SU-DHL-6 (cell line): Measurements from ENCODE around the gene IGSF21.

Experiments
- H2AFZ ChIP-seq: fragments of 200-600 bp; sonication (generic); 2 replicates; pipeline ENCODE4 v1.6.1; 2014; ENCODE audit warnings: low read depth, mild to moderate bottlenecking, moderate library complexity, mixed read lengths, antibody characterized with exemption, low read length; ENCODE audit not compliant: severe bottlenecking
- H3F3A ChIP-seq: fragments of 200-600 bp; shearing (Covaris generic); 2 replicates; pipeline ENCODE4 v1.6.0; 2016; ENCODE audit warnings: antibody characterized with exemption, mild to moderate bottlenecking; ENCODE audit not compliant: insufficient read depth
- H3K27ac ChIP-seq: fragments of 200-600 bp; sonication (generic); 2 replicates; pipeline ENCODE4 v1.5.1; 2016; ENCODE audit warnings: low read depth, mild to moderate bottlenecking, low read length, moderate library complexity, mixed read lengths
- H3K27me3 ChIP-seq: fragments of 200-600 bp; sonication (generic), shearing (Covaris generic); 2 replicates; pipeline ENCODE4 v1.6.0; 2014; ENCODE audit warnings: mild to moderate bottlenecking, low read length
- H3K36me3 ChIP-seq: fragments of 200-600 bp; sonication (generic); 2 replicates; pipeline ENCODE4 v1.6.1; 2014; ENCODE audit warnings: mild to moderate bottlenecking, low read length, mixed read lengths
- H3K4me2 ChIP-seq: fragments of 300-600, 200-600 bp; shearing (Covaris generic), sonication (generic); 2 replicates; pipeline ENCODE4 v1.6.0; 2014; ENCODE audit warnings: low read length, low read depth, mild to moderate bottlenecking; ENCODE audit not compliant: poor library complexity, severe bottlenecking
- H3K4me3 ChIP-seq: fragments of 200-600 bp; sonication (generic); 2 replicates; pipeline ENCODE4 v1.5.1; 2014; ENCODE audit warnings: antibody characterized with exemption, low read length, mild to moderate bottlenecking, mixed read lengths; ENCODE audit not compliant: insufficient read depth, poor library complexity, severe bottlenecking
- H3K79me2 ChIP-seq: fragments of 200-600 bp; sonication (generic); 2 replicates; pipeline ENCODE4 v1.6.1; 2014; ENCODE audit warnings: mild to moderate bottlenecking, low read length, moderate library complexity; ENCODE audit not compliant: insufficient read depth
- H3K9ac ChIP-seq: fragments of 200-600 bp; sonication (generic); 2 replicates; pipeline ENCODE4 v1.7.0; 2014; ENCODE audit warnings: mild to moderate bottlenecking, low read length
- H3K9me2 ChIP-seq: fragments of 200-600 bp; sonication (generic); replicated peaks from 2 replicates; pipeline ENCODE4 v1.6.1; 2014; ENCODE audit warnings: low read length; ENCODE audit not compliant: insufficient read depth
- H3K9me3 ChIP-seq: fragments of 200-600 bp; sonication (generic); 2 replicates; pipeline ENCODE4 v1.6.1; 2014; ENCODE audit warnings: low read length, mixed read lengths; ENCODE audit not compliant: insufficient read depth
- H4K20me1 ChIP-seq: fragments of 200-600 bp; sonication (generic); 2 replicates; pipeline ENCODE4 v1.6.1; 2014; ENCODE audit warnings: low read depth, mild to moderate bottlenecking, antibody characterized with exemption, low read length, moderate library complexity, mixed read lengths
- EZH2phosphoT487 ChIP-seq: fragments of 200-600 bp; sonication (generic), shearing (Covaris generic); conservative IDR thresholded peaks from 2 replicates; pipeline ENCODE4 v1.6.1; 2018; ENCODE audit warnings: mild to moderate bottlenecking, antibody characterized with exemption, low read length, moderate library complexity, mixed read lengths
- TF ChIP-seq, protein P1 (sequence below): fragments of 200-600 bp; sonication (generic); IDR thresholded peaks from one replicate; pipeline ENCODE4 v1.5.1; 2017; ENCODE audit warnings: antibody characterized with exemption, mild to moderate bottlenecking, low read length, moderate library complexity; ENCODE audit not compliant: insufficient read depth, poor library complexity, severe bottlenecking

The IGSF21 gene

DNA sequence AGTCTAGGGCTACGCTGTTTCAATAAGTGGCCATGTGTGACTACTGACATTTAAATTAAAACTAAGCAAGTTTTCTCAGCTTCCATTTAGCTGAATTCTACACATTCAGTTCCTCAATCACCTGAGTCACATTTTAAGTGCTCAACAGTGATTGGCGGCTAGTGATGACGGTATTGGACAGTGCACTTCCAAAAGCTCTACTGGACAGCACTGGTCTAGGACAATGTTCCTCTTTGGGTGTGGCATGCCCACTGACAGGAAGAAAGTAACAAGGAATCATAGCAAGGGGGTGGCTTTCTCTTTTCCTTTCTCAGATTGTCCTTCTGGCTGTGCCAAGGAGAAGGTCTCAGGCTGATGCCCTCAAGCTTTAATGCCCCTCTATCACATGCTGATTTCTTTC, 11.7 kb downstream of the IGSF21 start:
- no peak overlapping the region for H2AFZ ChIP-seq
- no peak overlapping the region for H3K9ac ChIP-seq
- H3K4me2 ChIP-seq, result no peak overlapping the region
- H4K20me1 ChIP-seq, result no peaks in the 10 kb centered on the region
- no peak overlapping the region for H3K4me3 ChIP-seq
- H3K36me3 ChIP-seq, result no peaks in the 10 kb centered on the region
- no peaks in the 10 kb centered on the region for H3K27me3 ChIP-seq
- H3K79me2 ChIP-seq, result no peaks in the 10 kb centered on the region
- H3K27ac ChIP-seq, result no peak overlapping the region
- no peaks in the 10 kb centered on the region for H3K9me3 ChIP-seq
- TF ChIP-seq, protein P1, sequence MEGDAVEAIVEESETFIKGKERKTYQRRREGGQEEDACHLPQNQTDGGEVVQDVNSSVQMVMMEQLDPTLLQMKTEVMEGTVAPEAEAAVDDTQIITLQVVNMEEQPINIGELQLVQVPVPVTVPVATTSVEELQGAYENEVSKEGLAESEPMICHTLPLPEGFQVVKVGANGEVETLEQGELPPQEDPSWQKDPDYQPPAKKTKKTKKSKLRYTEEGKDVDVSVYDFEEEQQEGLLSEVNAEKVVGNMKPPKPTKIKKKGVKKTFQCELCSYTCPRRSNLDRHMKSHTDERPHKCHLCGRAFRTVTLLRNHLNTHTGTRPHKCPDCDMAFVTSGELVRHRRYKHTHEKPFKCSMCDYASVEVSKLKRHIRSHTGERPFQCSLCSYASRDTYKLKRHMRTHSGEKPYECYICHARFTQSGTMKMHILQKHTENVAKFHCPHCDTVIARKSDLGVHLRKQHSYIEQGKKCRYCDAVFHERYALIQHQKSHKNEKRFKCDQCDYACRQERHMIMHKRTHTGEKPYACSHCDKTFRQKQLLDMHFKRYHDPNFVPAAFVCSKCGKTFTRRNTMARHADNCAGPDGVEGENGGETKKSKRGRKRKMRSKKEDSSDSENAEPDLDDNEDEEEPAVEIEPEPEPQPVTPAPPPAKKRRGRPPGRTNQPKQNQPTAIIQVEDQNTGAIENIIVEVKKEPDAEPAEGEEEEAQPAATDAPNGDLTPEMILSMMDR, result no peak
- H3F3A ChIP-seq, result no peaks in the 10 kb centered on the region
- H3K9me2 ChIP-seq, result no peaks in the 10 kb centered on the region

DNA sequence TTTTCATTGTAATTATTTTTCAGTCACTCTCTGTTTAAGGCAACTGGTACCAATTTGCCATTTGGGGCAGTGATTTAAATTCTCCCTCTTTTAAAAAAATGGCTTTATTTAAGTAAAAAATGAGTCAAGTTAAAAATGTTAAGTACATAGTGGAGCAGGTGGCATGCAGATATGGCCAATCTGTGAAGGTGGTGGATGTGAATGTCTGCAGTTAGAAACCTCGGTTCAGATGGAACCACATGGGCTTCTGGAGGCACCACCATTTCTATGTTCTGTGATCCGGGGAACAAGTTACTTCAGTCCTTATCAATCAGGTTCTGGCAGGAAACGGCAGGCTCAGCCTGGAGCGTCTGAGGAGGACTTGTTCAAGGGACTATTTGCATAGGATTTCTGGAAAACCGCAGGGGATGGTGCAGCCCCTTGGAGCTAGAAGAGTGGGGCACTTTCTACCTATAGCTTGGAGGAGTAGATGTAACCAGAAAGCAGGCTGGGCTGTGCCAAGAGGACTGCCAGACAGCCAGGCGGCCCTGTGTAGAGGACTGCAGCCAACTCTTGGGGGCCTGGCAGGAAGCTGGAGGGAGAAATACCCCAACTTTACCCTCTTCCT, 12.3 kb downstream of the IGSF21 start:
- no peaks in the 10 kb centered on the region for H3F3A ChIP-seq
- no peak overlapping the region for H3K9ac ChIP-seq
- H3K27me3 ChIP-seq, result no peaks in the 10 kb centered on the region
- no peak overlapping the region for H3K4me2 ChIP-seq
- no peak overlapping the region for H3K4me3 ChIP-seq
- no peaks in the 10 kb centered on the region for H4K20me1 ChIP-seq
- no peaks in the 10 kb centered on the region for H3K9me3 ChIP-seq
- no peak overlapping the region for H2AFZ ChIP-seq
- TF ChIP-seq, protein P1, result no peak
- no peak for TF ChIP-seq EZH2phosphoT487
- H3K79me2 ChIP-seq, result no peaks in the 10 kb centered on the region
- no peaks in the 10 kb centered on the region for H3K36me3 ChIP-seq
- H3K27ac ChIP-seq, result no peak overlapping the region
- no peaks in the 10 kb centered on the region for H3K9me2 ChIP-seq

DNA sequence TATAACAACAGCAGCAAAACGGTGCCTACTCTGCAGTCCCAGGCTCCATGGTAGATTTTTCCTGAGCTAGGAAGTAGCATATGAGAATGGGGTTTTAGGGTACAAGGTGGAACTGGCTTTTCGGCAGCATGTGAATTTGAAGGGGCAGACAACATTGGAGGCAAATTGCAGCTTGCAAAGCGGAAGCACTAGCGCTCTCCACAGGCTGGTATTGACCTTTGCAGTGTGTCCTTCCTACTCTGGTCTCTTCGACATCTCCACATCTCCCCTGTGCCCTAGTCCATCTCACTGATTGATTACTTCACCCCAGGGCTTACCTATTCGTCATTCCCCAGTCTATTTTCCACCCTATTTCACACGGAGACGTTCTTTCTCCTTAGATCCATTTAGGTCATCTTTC, 13.0 kb downstream of the IGSF21 start:
- Histone ChIP-seq H3K4me3 (no peak overlapping the region), H3K27ac (no peak overlapping the region), H3K9ac (no peak overlapping the region), H3K4me2 (no peak overlapping the region), H2AFZ (no peak overlapping the region), H3F3A (no peaks in the 10 kb centered on the region), H3K27me3 (no peaks in the 10 kb centered on the region), H4K20me1 (no peaks in the 10 kb centered on the region), H3K36me3 (no peaks in the 10 kb centered on the region), H3K79me2 (no peaks in the 10 kb centered on the region), H3K9me2 (no peaks in the 10 kb centered on the region), H3K9me3 (no peaks in the 10 kb centered on the region)
- TF ChIP-seq EZH2phosphoT487, result no peak
- TF ChIP-seq, protein P1, result no peak
